Measurements from ENCODE around the gene ADAMTS9.
"Not testable (repeated sequence)": the region's sequence is repeated elsewhere in the genome, so short reads cannot be mapped to it uniquely, and the experiment has no call there.

ADAMTS9 gene

DNA sequence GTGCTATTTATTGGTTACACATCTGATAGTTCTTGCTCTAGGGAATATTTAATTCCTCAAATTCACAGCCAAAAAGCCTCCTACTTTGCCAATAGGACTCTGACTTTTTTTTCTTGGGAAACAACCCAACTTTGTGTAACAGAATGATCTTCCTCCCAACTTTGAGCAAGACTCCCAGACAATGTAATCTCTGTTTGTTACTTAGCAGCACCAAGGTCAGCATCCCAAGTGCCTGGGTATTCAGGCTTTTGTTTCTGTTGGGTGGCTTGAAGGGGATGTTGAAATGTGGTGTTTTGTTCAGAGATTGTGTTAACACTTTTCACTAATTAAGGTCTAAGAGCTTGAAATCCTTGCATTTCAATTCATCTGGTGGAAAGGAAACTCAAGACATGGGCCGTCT, 115.8 kb downstream of the ADAMTS9 start:
- DNase-seq: no peak

DNA sequence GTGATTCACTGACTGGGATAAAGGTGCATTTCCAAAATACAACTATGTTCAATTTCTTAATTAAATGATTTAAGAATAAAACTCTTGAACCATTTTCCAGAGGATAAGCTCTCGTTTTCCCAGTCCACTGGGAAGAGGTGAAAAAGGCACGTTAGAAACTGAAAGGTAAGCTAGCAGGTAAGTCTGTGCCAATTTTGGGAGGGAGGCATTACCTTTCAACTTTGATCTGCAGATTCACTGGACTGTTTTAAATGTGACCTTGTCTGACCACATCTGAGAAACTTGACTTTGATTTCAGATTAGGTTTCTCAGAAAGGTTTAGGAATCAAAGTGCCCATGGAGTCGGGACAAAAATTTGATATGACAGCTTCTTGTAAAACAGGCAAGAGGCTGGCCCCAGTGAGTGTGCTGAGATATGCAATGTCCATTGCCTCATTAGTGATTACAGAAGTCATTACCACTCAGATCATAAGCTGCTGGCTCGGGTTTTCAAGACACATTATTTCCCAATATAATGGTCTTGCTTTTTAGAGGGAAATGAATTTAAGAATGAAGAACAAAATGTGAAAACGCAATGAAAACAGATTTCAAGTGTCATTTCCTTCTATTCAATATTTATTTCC, 118.8 kb downstream of the ADAMTS9 start:
- no peak for DNase-seq

DNA sequence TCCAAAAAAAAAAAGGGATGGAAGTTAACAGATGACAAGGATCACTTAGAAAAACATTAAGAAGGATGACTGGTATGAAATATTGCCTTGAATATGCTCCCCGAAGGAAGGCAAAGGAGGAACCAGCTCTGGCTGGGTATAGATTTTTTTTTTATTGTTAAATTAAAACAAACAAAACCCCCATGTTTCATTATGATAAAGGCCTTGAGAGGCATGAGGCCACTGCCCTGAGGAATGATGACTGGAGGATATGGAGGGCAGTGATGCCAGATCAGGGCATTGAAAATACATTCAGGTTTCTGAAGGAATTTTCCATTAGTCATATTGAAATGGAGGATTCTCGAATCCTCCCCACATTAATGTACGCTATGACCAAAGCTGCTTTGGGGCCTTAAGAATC, 120.9 kb downstream of the ADAMTS9 start:
- no peak for DNase-seq

DNA sequence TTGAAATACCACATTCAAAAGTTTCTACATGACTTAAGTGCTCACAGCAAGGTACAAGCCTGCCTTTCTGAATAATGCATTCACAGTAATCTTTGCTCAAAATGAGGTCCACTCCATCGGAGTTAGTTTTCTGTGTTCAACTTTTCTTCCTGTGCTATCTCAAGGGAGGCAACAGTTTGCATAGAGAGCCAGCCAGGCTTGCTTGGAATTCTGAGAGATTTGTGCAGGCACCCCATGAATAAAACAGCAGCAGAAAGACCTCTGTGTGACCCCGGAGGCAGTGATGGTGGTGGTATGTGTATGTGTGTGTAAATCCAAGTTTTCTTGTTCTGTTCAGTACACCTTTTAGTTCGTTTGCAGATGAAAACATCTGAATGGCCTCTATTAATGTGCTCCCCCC, 124.0 kb downstream of the ADAMTS9 start:
- no peak for DNase-seq

DNA sequence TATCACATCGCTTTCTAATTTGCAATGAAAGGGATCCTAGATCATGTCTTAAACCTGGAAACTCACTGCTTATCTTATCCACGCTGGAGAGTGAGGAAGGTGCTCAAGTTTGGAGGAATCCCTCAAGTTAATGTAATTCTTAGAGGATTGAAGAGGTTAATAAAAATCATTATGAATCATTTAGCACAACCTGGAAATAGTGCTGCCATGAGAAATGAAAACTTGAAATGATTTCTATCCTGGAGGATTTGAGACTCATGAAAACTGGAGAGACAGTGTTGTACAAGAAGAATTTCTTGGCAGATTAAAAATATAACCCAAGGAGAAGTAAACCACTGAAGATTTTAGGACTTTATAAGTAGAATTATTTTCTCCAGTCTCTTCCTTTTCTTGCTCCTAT, 125.9 kb downstream of the ADAMTS9 start:
- no peak for DNase-seq

DNA sequence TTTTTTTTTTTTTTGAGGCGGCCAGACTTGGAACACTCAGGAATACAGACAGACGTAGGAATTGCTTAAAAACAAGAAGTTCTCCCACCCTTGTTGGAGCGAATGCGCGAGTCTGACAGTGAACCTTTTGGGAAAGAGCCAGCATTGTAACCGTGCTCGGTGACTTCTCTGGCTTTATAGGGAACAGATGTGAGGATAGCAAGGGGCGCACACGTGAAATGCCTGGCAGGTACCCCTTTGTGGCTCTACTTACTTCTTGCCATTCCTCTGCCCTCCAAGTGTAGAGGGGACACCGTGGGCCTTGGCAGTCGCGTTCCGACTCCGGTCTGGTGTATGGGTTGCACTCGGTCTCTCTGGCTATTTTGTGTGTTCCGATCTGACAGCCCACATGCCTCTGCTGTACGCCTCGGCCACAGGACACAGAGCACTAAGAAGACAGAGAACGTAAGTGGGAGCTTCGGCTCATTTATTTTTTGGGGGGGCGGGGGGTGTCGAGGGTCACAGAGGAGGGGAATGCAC, 126.4 kb downstream of the ADAMTS9 start:
- DNase-seq: no peak

DNA sequence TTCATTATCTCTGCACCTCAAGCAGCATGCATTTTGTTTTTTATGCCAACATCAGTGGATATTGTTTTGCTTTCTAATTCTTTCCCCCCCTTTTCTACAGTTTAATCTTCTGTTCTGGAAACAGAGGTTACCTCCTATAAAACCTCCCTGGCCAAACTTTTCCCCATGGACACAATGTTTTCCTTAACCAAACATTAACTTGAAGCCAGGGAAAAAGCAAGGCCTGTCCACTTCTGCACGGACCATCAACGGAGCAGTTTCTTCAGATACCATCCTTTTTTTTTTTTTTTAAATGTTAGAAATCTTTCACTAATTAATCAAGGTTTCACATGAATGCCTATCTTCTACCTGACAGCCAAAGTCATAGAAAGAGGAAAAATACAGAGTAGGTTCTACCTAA, 127.0 kb downstream of the ADAMTS9 start:
- DNase-seq: no peak

DNA sequence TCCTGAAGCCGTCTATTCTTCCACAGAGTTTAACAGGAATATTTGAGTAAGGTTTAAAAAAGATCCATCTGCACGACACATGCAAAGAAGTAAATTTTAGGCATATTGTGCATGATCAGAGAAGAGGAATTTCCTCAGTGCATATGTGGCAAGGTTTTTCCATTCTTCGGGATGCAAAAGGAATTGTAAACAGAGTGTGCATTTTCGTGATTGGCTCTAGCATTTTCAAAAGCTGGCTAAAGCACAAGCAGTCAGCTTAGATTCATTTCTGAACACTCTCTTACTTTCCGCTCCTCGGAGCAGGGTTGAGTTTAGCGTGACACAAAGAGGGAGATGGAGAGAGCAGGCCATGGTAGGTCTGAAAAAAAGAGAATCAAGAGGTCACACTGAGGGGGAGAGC, 128.2 kb downstream of the ADAMTS9 start:
- DNase-seq: no peak

DNA sequence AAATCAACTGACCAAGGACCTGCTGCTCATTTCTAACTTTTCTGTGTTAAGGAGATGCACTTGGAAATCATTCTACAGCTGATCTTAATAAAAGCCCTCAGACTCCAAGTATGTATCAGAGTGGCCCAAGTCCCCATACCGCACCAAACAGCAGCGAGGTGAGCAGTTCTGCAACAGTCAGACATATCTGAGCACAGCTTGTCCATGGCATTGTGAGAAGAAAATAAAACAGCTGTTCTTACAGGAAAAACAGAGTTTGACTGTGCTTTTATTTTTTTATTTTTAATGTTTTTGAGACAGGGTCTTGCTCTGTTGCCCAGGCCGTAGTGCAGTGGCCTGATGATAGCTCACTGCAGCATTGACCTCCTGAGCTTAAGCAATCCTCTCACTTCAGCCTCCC, 131.8 kb downstream of the ADAMTS9 start:
- DNase-seq: no peak

DNA sequence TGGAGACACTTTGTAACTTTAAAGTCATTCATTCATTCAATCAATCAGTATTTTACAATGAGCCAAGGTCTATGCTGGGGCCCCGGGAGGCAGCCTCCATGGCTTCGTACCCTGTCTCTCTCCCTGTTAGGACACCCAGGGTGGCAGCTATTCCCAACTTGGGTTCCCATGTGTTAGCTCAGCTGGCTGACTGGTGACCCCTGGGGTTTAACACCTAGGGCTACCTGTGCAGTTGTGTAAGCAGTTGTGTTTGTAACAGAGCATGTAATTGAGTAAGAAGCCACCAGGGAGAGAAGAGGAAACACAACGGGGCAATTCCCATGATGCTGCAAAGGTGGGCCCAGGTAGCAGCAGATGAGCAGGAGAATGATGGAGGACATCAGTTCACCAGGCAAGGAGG, 132.4 kb downstream of the ADAMTS9 start:
- no peak for DNase-seq

DNA sequence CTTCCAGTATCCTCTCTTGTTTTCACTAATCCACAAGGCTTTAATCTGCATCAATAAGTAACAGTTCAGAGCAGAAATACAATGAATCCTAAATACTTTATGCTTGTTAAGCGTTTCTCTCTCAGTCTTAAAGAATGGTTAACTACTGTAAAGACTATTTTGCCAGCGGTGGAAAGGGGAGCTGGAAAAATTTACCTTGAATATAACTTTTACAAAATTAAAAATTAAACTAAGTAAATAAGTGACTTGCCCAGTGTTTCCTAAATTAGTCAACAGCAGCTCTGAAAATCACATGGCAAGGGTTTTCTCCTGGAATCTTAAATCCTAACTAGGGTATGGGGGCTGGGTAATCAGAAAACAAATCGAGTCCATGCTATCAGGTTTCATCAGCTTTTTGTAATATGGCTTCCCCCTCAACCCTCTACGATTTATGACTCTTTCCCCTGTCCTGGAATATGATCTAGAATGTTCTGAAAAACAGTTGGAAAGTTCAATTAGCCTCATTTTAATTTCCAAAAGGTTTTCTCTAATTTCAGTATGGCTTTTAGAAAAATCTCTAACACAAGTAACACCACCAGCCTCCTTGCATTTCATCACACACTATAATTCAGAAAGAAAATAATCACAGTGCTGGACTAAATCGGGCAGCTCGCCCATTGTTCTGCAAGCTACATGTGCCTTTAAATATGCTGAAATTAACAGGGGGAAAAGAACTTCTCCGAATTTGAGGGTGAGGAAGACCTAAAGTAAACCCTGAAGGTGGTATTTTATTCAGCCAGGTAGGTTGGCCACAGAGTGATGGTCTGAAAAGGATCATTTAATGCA, 133.5 kb downstream of the ADAMTS9 start:
- DNase-seq: no peak

DNA sequence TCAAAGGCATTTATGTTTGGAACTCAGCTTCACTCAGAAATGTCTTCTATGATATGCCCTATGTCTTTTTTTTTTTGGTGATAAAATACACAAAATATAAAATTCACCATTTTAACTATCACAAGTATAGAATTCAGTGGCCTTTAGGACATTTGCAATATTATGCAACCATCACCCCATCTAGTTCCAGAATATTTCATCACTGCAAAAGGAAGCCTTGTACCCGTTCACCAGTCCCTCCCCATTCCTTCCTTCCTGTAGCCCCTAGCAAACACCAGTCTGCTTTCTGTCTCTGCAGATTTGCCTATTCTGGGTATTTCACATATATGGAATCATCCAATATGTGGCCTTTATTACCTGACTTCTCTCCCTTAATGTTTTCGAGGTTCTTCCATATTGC, 134.8 kb downstream of the ADAMTS9 start:
- DNase-seq: no peak

DNA sequence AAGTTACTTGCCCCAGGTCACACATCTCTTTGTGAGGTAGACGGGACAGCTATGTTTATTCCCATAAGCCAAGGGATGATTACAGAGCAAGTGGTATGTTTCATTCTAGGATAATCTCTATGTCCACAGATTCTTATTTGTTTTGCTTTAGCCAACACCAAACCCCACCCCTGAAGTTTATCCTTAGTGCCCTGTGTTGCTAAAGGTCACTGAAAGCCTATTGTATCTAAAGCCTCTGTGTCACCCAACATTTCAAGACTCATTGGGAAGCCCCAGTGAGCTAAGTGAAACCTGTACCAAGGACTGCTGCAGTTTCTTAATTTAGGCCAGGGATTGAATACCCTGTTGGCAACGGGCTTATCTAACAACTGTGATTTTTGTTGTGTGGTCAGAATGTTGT, 135.6 kb downstream of the ADAMTS9 start:
- no peak for DNase-seq

DNA sequence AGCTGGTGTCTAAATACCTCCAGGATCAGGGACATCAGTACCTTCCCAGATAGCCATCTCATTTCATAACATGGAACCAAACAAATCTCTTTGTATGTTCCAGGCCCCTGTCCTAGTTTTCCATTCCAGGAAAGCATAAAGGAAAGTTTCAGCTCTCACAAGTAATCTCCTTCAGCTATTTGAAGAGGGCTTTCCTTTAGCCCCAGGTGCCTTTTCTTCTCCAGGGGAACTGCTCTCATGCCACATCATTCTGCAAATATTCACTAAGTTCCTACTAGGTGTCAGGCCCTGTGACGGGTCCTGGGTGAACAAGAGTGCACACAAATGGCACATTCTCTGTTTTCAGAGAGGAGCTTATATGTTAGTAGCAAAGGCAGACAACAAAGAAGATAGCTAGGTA, 136.1 kb downstream of the ADAMTS9 start:
- no peak for DNase-seq

DNA sequence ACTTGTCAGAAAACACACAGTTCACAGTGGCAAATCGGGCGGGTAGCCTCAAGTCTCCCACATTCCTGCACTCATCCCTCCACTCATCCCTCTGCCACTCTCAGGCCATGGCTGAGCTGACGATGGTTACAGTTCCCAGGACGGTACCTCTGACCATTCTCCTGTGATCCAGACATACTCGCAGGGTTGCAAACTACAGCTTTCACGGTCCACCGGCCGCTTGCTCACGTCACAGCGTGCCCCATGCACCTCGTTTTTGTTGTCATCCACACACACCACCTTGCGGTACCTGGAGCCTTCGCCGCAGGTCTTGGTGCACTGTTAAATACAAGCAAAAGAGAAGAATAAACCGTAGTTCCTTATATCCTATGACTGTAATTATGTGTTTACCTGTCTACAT, 137.1 kb downstream of the ADAMTS9 start:
- no peak for DNase-seq

DNA sequence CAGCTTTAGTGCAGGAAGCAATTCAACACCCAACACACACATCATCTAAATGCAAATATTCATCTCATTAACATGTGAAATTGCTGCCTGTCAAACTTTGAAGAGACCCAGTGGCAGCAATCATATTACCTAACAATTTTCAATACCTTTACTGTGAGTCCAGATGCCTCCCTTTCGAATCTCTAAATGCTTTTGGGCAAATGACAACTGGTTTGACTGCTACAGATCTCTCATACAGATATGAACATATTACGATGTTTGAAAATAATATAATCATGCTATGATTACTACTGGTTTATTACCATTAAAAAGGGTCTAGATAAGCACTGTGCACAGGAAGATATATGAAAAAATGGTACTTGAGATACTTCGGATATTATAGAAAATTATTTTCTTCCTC, 137.9 kb downstream of the ADAMTS9 start:
- no peak for DNase-seq

DNA sequence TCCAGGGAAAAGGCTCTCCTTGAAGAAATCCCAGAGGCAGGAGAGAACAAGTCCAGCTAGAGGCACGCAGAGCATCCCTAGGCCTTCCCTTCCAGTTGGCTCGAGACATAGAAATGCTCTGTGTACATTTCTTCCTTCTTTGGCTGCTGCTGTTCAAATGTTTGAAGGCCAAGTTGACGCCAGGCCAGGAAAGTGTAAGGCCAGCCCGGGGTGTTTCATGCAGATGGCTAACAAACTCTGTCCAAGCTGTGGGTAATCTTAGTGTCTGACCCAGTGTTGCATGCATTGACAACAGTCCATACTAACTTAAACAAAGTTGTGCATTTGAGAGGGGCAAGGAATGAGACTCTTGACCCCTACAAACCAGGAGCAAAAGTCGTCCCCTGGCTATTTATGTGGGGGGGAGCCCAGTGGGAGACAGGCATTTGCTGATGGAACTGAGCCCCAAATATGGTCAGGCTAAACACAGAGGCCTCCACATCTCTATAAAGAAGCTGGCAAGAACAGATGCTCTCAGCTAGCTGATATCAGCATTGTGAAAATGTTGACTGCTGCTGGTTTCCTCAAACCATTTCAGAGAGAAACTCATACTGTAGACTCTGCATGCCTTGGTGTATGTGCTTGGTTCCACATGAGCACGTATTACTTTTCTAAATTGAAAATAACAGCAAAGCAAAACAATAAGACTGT, 139.5 kb downstream of the ADAMTS9 start:
- DNase-seq: peak in 1 of 2 donors; percentile 16

DNA sequence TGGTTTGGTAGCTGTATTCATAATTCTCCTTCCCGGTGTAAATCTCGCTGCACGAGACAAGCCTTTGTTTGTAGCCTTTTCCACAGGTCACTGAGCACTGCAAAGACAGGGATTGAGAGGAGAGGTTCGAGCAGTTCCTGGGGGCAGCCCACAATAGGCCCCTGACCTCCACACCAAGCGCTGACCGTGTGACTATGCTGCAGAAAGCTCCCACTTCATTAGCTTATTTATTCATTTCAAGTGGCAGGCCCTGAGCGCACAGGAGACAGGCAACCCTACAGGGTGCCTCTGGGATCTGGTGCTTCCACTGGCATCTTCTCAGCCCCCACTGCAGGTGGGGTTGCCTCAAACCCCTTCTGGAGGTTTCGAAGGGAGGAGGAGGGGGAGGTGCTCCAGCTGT, 140.9 kb downstream of the ADAMTS9 start:
- no peak for DNase-seq

DNA sequence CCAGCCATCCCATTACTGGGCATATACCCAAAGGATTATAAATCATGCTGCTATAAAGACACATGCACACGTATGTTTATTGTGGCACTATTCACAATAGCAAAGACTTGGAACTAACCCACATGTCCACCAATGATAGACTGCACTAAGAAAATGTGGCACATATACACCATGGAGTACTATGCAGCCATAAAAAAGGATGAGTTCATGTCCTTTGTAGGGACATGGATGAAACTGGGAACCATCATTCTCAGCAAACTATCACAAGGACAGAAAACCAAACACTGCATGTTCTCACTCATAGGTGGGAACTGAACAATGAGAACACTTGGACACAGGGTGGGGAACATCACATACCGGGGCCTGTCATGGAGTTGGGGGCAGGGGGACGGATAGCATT, 142.6 kb downstream of the ADAMTS9 start:
- DNase-seq: not testable (repeated sequence)

DNA sequence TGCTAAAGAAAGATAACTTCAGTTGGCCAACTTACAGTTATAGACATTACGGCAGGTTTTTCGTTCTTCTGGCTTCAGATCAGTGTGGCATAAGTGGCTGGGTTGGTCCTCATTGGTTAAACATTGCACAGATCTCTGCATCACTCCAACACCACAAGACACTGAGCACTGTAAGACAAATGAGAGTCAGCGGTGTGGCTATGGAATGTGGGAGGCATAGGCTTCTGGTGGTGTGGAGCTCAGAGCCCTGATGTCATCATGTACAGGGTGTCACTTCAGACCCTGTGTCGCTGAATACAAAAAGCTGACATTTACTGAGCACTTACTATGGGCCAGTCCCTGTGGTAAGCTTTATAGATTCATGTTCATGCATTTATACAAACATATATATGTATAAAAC, 146.0 kb downstream of the ADAMTS9 start:
- DNase-seq: no peak

DNA sequence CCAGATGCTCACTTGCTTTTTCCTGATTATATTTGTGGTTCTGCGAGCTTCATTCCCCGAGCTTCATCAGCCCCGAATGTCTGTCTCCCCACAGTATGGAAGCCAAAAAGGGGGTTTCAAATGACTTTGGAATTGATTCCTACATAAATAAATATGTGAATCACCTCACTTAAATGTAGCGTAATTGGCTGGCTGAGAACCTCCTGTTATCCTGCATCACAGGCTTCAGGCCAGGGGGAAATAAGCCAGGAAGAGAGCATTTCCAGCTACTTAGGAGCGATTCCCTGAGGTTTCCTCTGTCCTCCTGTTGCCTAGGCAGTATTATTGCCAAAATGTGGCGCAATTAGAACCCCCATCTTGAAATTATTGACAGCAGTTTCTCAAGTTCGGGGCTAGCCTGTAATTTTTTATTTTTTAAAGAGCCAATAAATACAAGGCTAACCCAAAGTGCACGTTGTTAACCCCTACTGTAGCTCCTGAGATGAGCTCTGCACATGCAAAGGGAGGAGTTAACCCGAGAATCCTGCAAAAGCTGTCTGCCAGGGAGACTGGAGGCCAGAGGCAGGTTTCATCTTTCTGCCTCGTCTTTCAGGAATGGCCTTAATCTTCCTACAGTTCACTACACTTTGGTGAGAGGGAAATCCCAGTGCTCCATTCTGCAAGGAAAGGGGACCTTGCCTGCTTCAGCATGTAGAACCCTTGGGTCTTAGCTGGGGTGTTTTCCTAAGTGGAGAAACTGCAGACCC, 148.2 kb downstream of the ADAMTS9 start:
- no peak for DNase-seq

DNA sequence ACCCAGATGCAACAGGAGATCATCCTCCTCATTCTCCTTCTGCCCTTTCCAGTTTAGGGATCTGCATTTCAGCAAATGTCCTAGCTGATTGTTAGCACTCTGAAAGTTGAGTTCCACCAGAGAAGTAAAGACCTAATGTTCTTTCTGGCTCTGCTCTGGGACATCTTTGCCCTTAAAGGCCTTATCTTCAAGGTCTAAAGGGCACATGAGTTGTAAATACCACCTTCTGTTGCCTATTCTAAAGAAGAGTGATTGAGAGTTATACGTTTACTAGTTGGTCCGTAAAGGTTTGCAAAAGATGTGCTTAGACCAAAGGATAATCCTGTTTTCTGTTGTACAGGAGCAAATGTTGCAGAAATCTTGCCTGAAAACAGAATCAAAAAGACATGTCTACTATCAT, 151.6 kb downstream of the ADAMTS9 start:
- no peak for DNase-seq
